ENCODE measurements around the gene BOLA2B. TPM values are rescaled to one million over a fixed set of nuclear protein-coding genes. Genes with fewer than 3 reads are reported as not detected.

BOLA2B gene
- 276 and 284 TPM in 2 replicates for total RNA-seq

GRCh38 chr16:30193615-30194014, at the start of gene BOLA2B, which contains the start of gene SLX1A:
TSS of gene BOLA2B (minus strand) at chr16:30193666. CDS start at chr16:30193595, 71 bp downstream.
TSS of gene SLX1A (plus strand) at chr16:30193875. CDS start at chr16:30194085, 210 bp downstream.

GRCh38 chr16:30199049-30199448, 5.6 kb upstream of the BOLA2B start, which contains the start of gene SULT1A3:
TSS of gene SULT1A3 (plus strand) at chr16:30199255. CDS start at chr16:30200729, 1,474 bp downstream.

DNA sequence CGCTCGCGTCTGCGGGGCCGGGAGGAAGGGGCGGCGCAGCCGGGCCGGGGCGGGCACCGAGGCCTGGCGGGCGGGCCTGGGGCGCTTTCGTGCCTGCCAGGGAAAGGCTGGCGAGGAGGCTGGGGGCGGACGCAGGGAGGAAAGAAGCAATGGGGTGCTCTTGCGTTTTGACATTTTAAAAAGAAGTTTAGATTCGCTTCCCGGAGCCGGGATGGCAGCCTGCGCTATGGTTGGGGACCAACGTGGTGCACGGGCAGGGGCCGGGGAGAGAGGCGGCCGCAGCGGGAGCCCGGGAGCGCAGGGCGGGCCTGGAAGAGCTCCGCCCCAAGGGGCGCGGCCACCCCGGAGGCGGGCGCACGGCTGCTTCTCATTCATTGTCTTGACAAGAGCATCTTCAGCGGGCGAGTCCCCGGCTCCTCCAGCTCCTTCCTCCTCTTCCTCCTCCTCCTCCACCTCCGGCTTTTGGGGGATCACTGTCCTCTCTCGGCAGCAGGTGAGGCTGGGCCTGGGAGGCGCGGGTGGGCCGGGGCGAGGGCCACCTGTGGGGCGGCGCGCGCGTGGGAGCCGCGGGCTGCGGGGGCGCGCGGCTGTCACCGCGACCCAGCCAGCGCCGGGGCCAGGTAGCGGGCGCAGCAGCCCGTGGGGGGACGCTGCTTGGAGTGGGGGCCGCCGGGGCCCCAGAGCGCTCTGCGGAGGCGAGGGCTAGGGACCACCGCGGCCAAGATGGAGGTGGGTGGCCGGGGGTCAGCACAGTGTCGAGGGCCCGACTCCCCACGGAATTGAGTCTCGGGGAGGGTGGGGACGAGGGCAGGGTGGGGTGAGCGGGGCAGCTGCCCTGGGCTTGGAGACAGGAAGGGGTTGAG, 10.0 kb downstream of the BOLA2B start, which contains the start of gene CORO1A:
Gene CORO1A, plus strand, starts transcription at position 370 of the 863 bp plus-strand sequence. CDS start 1,608 bp downstream, outside the sequence.

Other genes starting within 250 kb of the BOLA2B start
- gene TMEM219, start 231.6 kb downstream of the BOLA2B start, total RNA-seq = 66.7 and 80.6 TPM in 2 replicates
- 25.2 and 28.7 TPM in 2 replicates for gene TAOK2, start 219.8 kb downstream of the BOLA2B start, total RNA-seq
- gene HIRIP3, start 198.0 kb downstream of the BOLA2B start, total RNA-seq = 5.1 and 10.2 TPM in 2 replicates
- 21.0 and 28.1 TPM in 2 replicates for gene INO80E, start 197.4 kb downstream of the BOLA2B start, total RNA-seq
- 0.72 TPM in 1 of 2 replicates, not detected in the other for gene DOC2A, start 182.6 kb downstream of the BOLA2B start, total RNA-seq
- gene C16orf92, start 170.5 kb downstream of the BOLA2B start, total RNA-seq = not detected in 2 replicates
- gene TLCD3B, start 162.4 kb downstream of the BOLA2B start, total RNA-seq = not detected in 2 replicates
- 688 and 703 TPM in 2 replicates for gene ALDOA, start 127.9 kb downstream of the BOLA2B start, total RNA-seq
- 146 and 274 TPM in 2 replicates for gene PPP4C, start 117.7 kb downstream of the BOLA2B start, total RNA-seq
- 0.48 and 1.1 TPM in 2 replicates for gene TBX6, start 101.7 kb downstream of the BOLA2B start, total RNA-seq
- gene YPEL3, start 97.5 kb downstream of the BOLA2B start, total RNA-seq = 9.6 and 9.9 TPM in 2 replicates
- 1.9 and 5.1 TPM in 2 replicates for gene GDPD3, start 80.1 kb downstream of the BOLA2B start, total RNA-seq
- 10.7 and 14.0 TPM in 2 replicates for gene MAPK3, start 70.4 kb downstream of the BOLA2B start, total RNA-seq
- gene CORO1A, start 10.1 kb downstream of the BOLA2B start, total RNA-seq = 1.3 and 2.9 TPM in 2 replicates
- 28.9 and 49.7 TPM in 2 replicates for gene SLX1A, start 209 bp upstream of the BOLA2B start, total RNA-seq
- 3.6 and 4.3 TPM in 2 replicates for gene SULT1A3, start 5.6 kb upstream of the BOLA2B start, total RNA-seq
- 0.72 and 2.8 TPM in 2 replicates for gene NPIPB13, start 54.8 kb upstream of the BOLA2B start, total RNA-seq
- gene CD2BP2, start 161.6 kb upstream of the BOLA2B start, total RNA-seq = 37.1 and 40.2 TPM in 2 replicates
- 19.3 and 22.6 TPM in 2 replicates for gene TBC1D10B, start 176.8 kb upstream of the BOLA2B start, total RNA-seq
- not detected in 2 replicates for gene MYL11, start 181.1 kb upstream of the BOLA2B start, total RNA-seq
- not detected in 2 replicates for gene SEPTIN1, start 188.9 kb upstream of the BOLA2B start, total RNA-seq
- 10.4 and 11.1 TPM in 2 replicates for gene ZNF48, start 201.8 kb upstream of the BOLA2B start, total RNA-seq
- 11.3 and 14.7 TPM in 2 replicates for gene ZNF771, start 213.9 kb upstream of the BOLA2B start, total RNA-seq
- 25.4 and 31.3 TPM in 2 replicates for gene DCTPP1, start 236.4 kb upstream of the BOLA2B start, total RNA-seq